Activated T-helper 17 cell treated with anti-CD3 and anti-CD28 coated beads, Interleukin-2, amount 50 U/mL, for 72 hours (primary cell): ENCODE results near the gene GEMIN2. TPM values are rescaled to one million over a fixed set of nuclear protein-coding genes. Genes with fewer than 3 reads are reported as not detected.
"Not testable (repeated sequence)": the region's sequence is repeated elsewhere in the genome, so short reads cannot be mapped to it uniquely, and the experiment has no call there.

Source experiments
- ATAC-seq: fragments of 150-1000 bp; cut with Tn5 transposase; replicated peaks from 2 replicates; pipeline ENCODE4 v1.10.0; 2021; ENCODE audit warnings: mild to moderate bottlenecking, moderate library complexity
- H3K27ac Mint-ChIP-seq: one replicate; pipeline ENCODE4 v1.8.0; 2022; ENCODE audit warnings: mixed read lengths
- H3K27me3 Mint-ChIP-seq: one replicate; pipeline ENCODE4 v1.8.0; 2022; ENCODE audit warnings: mixed read lengths
- H3K36me3 Mint-ChIP-seq: one replicate; pipeline ENCODE4 v1.8.0; 2022; ENCODE audit warnings: low read depth, mild to moderate bottlenecking, mixed read lengths
- H3K4me1 Mint-ChIP-seq: one replicate; pipeline ENCODE4 v1.8.0; 2022; ENCODE audit warnings: mixed read lengths
- H3K4me3 Mint-ChIP-seq: one replicate; pipeline ENCODE4 v1.8.0; 2022; ENCODE audit warnings: mild to moderate bottlenecking, mixed read lengths
- H3K9me3 Mint-ChIP-seq: one replicate; pipeline ENCODE4 v1.8.0; 2022; ENCODE audit warnings: mixed read lengths
- total RNA-seq, 2 donors: library from RNA; stranded (reverse); gene quantifications; one replicate each; pipeline ENCODE4 v1.2.3, GENCODE V29; 2022

Gene GEMIN2
- total RNA-seq, 2 donors from 2014 or later: 20.8 to 22.3 TPM

DNA sequence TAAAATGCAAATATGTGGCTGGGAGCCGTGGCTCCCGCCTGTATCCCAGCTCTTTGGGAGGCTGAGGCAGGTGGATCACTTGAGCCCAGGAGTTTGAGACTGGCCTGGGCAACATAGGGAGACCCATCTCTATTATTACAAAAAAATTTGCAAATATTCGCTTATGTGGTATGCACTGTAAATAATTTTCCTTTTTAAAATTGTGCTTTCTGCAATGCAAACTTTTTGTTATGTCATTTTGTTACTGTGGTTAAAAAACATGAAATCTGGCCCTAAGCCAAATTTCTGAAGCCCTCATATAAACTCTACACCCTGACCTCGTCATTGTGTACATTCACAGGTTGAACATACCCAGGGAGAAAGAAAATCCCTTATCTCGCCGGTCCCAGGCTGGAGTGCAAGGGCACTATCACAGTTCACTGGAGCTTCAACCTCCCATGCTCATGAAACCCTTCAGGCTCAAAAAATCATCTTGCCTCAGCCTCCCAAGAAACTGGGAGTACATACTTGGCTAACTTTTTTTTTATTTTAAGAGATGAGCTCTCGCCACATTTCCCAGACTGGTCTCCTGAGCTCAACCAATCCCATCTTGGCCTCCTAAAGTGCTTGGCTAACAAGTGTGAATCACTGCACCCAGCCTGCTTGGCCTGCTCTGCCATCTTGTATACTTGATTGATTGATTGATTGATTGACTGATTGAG is 31.3 kb downstream of the GEMIN2 start:
- Mint-ChIP-seq H3K9me3 (peaks cover 4% of the 10 kb centered on the region), H3K27me3 (no peaks in the 10 kb centered on the region), H3K36me3 (peaks cover 54% of the 10 kb centered on the region), H3K4me3 (no peak overlapping the region), H3K27ac (no peak overlapping the region), H3K4me1 (peaks cover 5% of the 10 kb centered on the region)
- ATAC-seq: no peak

DNA sequence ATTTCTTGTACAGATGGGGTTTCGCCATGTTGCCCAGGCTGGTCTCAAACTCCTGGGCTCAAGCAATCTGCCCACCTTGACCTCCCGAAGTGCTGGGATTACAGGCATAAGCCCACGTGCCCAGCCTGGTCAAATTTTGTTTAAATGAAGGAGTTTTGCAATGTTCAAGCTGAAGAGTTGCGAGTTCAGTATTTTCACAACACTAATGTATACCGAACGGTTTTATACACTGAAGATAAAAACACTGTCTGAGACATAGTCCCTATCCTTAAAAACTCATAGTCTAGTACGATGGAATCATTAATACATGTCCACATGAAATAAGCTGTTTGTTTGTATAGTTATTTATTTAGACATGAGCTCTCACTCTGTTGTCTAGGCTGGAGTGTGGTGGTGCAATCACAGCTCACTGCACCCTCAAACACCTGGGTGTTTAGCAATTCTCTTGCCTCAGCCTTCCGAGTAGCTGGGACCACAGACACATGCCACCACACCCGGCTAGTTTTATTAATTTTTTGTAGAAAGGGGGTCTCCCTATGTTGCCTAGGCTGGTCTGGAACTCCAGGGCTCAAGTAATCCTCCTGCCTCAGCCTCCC is 40.6 kb downstream of the GEMIN2 start:
- Mint-ChIP-seq H3K36me3 (peaks cover 77% of the 10 kb centered on the region), H3K4me1 (no peaks in the 10 kb centered on the region), H3K27ac (no peak overlapping the region), H3K9me3 (no peaks in the 10 kb centered on the region), H3K27me3 (no peaks in the 10 kb centered on the region), H3K4me3 (no peak overlapping the region)
- no peak for ATAC-seq

DNA sequence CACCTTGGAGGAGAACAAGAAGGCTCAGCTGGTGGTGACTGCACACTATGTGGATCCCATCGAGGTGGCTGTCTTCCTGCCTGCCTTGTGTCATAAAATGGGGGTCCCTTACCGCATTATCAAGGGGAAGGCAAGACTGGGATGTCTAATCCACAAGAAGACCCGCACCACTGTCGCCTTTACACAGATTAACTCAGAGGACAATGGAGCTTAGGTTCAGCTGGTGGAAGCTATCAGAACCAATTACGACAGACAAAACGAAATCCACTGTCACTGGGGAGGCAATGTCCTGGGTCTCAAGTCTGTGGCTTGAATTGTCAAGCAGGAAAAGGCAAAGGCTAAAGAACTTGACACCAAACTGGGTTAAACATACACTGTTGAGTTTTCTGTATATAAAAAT is 43.4 kb downstream of the GEMIN2 start:
- peaks cover 74% of the 10 kb centered on the region for H3K36me3 Mint-ChIP-seq

DNA sequence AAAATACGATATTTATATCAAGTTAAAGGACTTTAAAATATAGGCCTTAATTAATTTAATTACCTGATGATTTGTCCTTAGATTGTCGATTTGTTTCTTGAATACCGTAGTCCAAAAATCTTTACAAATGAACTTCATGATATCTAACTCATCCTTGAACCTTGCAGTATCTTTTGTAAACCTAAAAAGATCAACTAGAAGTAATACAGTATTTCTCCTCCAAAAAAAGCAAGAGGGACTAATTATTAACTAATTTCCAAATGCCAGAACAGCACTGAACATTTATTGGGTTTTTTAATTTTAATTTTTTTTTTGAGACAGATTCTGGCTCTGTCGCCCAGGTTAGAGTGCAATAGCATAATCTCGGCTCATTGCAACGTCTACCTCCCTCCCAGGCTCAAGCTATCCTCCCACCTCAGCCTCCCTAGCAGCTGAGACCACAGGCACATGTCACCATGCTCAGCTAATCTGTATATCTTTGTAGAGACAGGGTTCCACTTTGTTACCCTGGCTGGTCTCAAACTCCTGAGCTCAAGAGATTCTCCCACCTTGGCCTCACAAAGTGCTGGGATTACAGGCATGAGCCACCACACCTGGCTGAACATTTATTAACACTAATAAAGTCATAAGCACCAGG is 44.2 kb downstream of the GEMIN2 start:
- Mint-ChIP-seq H3K9me3 (no peaks in the 10 kb centered on the region), H3K4me3 (no peak overlapping the region), H3K36me3 (peaks cover 73% of the 10 kb centered on the region), H3K27ac (no peak overlapping the region), H3K27me3 (no peaks in the 10 kb centered on the region), H3K4me1 (peaks cover 10% of the 10 kb centered on the region)
- ATAC-seq: no peak

More for the DNA sequence above, 43.4 kb downstream of the GEMIN2 start:
- Mint-ChIP-seq H3K27ac (no peak overlapping the region), H3K4me1 (peaks cover 6% of the 10 kb centered on the region), H3K4me3 (no peak overlapping the region), H3K27me3 (no peaks in the 10 kb centered on the region), H3K9me3 (no peaks in the 10 kb centered on the region)
- no peak for ATAC-seq

DNA sequence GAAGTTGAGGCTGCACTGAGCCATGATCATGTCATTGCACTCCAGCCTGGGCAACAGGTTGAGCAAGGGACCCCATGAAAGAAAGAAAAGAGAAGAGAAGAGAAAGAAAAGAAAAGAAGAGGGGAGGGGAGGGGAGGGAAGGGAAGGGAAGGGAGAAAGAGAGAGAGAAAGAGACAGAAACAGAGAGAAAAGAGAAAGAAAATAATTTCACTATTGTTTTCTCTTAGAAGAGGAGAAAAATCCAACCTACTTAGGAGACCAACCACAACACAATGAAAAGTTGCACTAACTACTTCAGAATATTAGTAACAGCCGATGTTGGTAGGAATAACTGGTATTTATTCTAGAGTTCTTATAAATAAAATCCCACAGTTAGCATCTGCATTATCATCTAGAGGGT is 46.4 kb downstream of the GEMIN2 start:
- no peak overlapping the region for H3K4me3 Mint-ChIP-seq
- H3K36me3 Mint-ChIP-seq: peaks cover 74% of the 10 kb centered on the region
- peaks cover 10% of the 10 kb centered on the region for H3K4me1 Mint-ChIP-seq
- no peak for ATAC-seq
- no peaks in the 10 kb centered on the region for H3K9me3 Mint-ChIP-seq
- no peaks in the 10 kb centered on the region for H3K27me3 Mint-ChIP-seq
- H3K27ac Mint-ChIP-seq: peak overlapping the region; percentile 60

DNA sequence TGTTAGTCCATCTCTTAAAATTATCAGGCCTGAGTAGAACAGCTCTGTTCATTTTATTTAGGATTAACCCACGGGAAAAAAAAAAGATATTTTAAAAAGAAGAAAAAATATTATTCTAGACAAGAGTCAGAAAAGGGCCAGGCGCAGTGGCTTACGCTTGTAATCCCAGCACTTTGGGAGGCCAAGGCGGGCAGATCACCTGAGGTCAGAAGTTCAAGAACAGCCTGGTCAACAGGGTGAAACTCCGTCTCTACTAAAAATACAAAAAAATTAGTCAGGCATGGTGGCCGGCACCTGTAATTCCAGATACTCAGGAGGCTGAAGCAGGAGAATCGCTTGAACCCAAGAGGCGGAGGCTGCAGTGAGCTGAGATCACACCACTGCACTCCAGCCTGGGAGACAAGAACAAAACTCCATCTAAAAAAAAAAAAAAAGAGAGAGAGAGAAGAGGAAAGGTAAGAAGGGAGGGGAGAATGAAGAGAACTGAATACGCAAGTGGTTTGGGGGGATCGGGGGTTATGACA is 53.7 kb downstream of the GEMIN2 start:
- H3K27me3 Mint-ChIP-seq, ATAC-seq, H3K9me3 Mint-ChIP-seq: not testable (repeated sequence)
- H3K36me3 Mint-ChIP-seq: peaks cover 53% of the 10 kb centered on the region
- peak overlapping the region; percentile 68 for H3K27ac Mint-ChIP-seq
- H3K4me3 Mint-ChIP-seq: peak overlapping the region; percentile 95
- H3K4me1 Mint-ChIP-seq: peaks cover 23% of the 10 kb centered on the region

DNA sequence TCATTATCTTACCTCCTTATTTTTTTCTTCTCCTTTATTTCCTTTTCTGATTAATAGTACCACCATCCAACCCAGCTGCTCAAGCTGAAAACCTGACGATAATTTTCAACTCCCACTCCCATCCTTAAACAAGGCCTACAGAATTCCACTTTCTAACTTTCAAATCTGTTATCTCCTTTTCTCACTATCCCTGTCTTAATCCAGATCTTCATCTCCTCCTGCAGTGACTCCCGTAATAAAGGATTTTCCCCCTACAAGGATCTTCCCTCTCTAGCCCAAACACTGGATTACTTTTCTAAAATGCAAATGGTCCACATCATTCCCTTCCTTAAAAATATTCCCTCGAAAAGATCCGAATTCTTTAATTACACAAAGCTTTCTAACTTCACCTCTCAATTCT is 54.5 kb downstream of the GEMIN2 start:
- no peaks in the 10 kb centered on the region for H3K9me3 Mint-ChIP-seq
- no peaks in the 10 kb centered on the region for H3K27me3 Mint-ChIP-seq
- peak overlapping the region; percentile 68 for H3K27ac Mint-ChIP-seq
- peaks cover 47% of the 10 kb centered on the region for H3K36me3 Mint-ChIP-seq
- peak overlapping the region; percentile 95 for H3K4me3 Mint-ChIP-seq
- peaks cover 22% of the 10 kb centered on the region for H3K4me1 Mint-ChIP-seq
- no peak for ATAC-seq

DNA sequence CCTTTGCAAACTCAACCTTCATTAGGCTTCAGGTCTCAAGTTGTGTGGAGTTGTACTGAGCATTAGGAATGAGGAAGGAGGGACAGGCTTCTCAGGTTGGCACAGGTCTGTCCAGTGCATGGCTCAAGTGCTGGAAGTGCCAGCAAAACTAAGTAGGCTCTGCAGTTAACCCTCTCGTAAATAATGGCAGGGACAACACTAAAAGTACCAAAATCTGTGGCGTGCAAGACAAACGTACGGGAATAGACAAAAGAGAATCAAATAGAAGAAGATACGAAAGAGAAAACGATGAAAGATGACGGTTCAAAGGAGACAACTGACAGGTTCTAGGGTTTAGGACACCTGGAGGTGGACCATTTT is 55.4 kb downstream of the GEMIN2 start:
- H3K27me3 Mint-ChIP-seq: no peaks in the 10 kb centered on the region
- H3K36me3 Mint-ChIP-seq: peaks cover 40% of the 10 kb centered on the region
- H3K27ac Mint-ChIP-seq: peak overlapping the region; percentile 99
- no peaks in the 10 kb centered on the region for H3K9me3 Mint-ChIP-seq
- ATAC-seq: no peak
- peak overlapping the region; percentile 95 for H3K4me3 Mint-ChIP-seq
- peaks cover 22% of the 10 kb centered on the region for H3K4me1 Mint-ChIP-seq

DNA sequence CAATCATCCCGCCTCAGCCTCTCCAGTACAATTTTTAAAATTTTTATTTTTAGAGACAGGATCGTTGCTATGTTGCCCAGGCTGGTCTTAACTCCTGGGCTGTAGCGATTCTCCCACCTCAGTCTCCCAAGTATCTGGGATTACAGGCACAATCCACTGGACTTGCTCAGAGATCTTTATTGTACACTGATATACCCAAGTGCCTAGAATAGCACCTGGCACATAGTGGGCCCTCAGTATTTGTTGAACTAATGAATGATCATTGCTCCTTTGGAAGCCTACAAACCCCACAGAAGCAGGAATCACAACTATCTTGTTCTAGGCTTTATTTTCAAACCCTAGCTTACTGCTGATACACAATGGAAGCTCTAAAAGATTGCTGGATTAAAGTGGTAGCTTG is 59.1 kb downstream of the GEMIN2 start:
- Mint-ChIP-seq H3K9me3 (no peaks in the 10 kb centered on the region), H3K27me3 (no peaks in the 10 kb centered on the region), H3K27ac (peak overlapping the region; percentile 17), H3K4me1 (peaks cover 19% of the 10 kb centered on the region), H3K4me3 (peak overlapping the region; percentile 21), H3K36me3 (peaks cover 20% of the 10 kb centered on the region)
- no peak for ATAC-seq

DNA sequence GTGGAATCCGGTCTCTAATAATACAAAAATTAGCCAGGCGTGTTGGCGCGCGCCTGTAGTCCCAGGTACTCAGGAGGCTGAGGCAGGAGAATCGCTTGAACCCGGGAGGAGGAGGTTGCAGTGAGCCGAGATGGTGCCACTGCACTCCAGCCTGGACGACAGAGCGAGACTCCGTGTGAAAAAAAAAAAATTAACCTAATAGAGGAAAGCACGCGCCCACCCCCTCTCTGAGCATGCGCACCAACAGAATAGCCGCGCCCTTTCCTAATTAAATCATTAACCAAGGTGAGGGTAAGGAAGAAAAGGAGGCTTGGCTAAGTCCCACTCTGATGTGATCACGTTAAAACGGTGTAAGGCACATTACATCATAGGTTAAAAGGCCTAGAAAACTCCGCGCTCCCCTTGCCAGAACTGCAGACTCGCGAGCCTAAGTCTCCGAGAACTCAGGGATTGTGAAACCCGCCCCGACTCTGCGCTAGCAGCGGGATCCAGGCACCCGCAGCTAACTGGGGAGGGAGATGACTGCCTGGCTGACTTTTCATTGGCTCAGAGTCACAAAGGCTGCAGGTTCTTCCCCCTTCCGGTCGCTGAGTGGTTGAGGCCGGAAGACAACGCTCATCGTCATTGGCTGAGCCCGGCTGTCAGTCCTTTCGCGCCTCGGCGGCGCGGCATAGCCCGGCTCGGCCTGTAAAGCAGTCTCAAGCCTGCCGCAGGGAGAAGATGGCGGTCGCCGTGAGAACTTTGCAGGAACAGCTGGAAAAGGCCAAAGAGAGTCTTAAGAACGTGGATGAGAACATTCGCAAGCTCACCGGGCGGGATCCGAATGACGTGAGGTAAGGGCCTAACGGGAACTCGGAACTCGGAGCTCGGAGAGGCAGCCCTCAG is 60.7 kb downstream of the GEMIN2 start, which contains the start of gene PNN:
Gene PNN, plus strand, starts transcription at position 695 of the 885 bp plus-strand sequence. Its CDS starts 26 bp downstream, at position 721.
- ATAC-seq: peak; percentile 93
- Mint-ChIP-seq H3K27me3 (no peaks in the 10 kb centered on the region), H3K4me1 (peaks cover 16% of the 10 kb centered on the region), H3K9me3 (no peaks in the 10 kb centered on the region), H3K4me3 (peak within 1 kb of the TSS; percentile 92), H3K36me3 (peaks cover 6% of the 10 kb centered on the region), H3K27ac (peak within 1 kb of the TSS; percentile 98)

DNA sequence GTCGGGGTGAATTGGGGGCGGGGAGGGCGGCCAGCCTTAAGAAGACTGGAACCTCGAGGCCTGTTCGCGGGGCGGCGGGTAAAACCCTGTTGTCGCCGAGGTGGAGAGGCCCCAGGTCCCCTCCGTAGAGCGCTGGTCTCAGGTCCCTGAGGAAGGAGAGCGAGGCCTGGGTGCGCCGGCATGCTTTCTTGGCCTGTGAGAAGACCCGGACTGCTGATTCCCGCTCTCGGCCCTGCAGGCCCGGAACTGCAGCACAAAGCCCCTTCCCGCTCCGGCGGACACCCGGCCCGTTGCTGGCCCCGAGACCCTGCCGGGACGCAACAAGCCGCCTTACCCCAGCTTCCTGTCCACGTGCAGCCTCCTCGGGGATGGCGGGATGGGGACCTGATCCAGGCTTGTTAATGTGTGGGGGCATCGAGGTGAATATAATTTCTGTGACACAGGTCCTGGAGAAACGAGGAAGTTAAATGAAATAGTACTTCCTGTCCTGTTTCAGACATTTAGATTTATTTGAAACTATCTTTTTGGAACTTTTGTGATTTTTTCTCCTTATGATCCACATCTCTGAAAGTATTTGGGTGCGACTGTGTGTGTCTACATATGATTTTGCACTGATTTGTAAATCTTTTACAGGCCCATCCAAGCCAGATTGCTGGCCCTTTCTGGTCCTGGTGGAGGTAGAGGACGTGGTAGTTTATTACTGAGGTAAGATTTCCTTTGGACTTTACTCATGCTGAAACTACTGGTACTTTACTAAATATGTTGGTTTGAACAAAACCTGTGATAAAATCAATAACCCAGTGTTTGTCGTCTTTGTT is 61.5 kb downstream of the GEMIN2 start:
- Mint-ChIP-seq H3K4me3 (peak overlapping the region; percentile 92), H3K4me1 (peaks cover 16% of the 10 kb centered on the region), H3K9me3 (no peaks in the 10 kb centered on the region), H3K27me3 (no peaks in the 10 kb centered on the region), H3K36me3 (no peaks in the 10 kb centered on the region), H3K27ac (peak overlapping the region; percentile 98)
- ATAC-seq: peak; percentile 3

DNA sequence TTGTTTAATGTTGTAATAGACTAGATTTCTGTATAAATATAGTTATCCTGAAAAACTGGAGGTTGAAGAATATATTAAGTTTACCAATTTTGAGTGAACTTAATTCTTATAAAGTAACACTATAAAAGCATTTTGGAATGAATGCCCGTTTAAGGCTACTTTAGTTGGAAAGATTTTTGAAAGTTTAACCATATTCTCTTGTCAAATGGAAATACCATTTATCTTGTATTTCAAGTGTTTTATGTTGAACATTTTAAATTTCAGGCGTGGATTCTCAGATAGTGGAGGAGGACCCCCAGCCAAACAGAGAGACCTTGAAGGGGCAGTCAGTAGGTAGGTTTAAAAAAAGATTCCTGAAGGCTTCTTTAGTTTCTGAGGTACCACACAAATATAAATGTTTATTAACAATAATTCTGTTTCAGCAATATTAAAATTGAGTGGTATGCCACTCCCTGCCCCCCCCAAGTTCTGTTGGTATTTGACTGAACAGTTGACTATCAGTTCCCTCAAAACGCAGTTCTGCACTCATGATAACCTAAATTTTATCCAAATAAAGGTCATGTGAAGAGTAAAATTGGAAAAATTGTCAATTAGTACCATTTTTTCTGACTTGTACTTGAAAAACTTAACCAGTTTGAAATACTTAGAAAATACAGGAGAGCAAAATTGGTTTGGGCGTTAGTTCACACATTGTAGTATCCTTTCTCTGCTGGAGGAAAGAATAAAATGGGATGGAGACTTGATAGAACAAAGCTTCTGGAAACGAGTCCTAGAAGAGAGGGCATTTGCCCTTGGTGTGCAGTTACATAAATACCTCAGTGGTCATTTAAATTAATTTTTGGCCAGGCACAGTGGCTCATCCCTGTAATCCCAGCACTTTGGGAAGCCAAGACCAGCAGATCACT is 62.4 kb downstream of the GEMIN2 start:
- Mint-ChIP-seq H3K27ac (peak overlapping the region; percentile 98), H3K4me1 (peaks cover 16% of the 10 kb centered on the region), H3K4me3 (peak overlapping the region; percentile 92), H3K27me3 (no peaks in the 10 kb centered on the region), H3K36me3 (no peaks in the 10 kb centered on the region), H3K9me3 (no peaks in the 10 kb centered on the region)
- ATAC-seq: no peak

DNA sequence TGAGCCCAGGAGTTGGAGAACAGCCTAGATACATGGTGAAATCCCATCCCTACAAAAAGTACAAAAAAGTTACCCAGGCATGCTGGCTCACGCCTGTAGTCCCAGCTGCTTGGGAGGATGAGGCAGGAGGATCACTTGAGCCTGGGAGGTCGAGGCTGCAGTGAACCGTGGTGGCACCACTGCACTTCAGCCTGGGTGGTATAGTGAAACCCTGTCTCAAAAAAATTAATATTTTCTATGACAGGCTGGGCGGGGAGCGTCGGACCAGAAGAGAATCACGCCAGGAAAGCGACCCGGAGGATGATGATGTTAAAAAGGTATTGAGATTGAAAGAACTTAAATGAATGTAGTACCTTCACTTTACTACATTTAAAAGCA is 63.0 kb downstream of the GEMIN2 start:
- ATAC-seq: no peak
- Mint-ChIP-seq H3K27me3 (no peaks in the 10 kb centered on the region), H3K4me1 (peaks cover 16% of the 10 kb centered on the region), H3K4me3 (peak overlapping the region; percentile 92), H3K36me3 (no peaks in the 10 kb centered on the region), H3K27ac (peak overlapping the region; percentile 98), H3K9me3 (no peaks in the 10 kb centered on the region)
